Gastroesophageal sphincter (tissue), 4 donors: ENCODE data around the gene RXFP4. TPM values are rescaled to one million over a fixed set of nuclear protein-coding genes. Genes with fewer than 3 reads are reported as not detected.

Experiments used
- ATAC-seq: fragments of 150-250 bp; one replicate; pipeline ENCODE4 v1.9.1; 2016; ENCODE audit warnings: mild to moderate bottlenecking, moderate library complexity
- H3K27ac ChIP-seq, 4 donors: fragments of 200-600 bp; sonication (generic) in 3 of 4; 1 replicate in 3 of 4; 2 replicates in 1 of 4; pipeline ENCODE4 v1.5.1; 2016 to 2019
- H3K27me3 ChIP-seq: fragments of 200-600 bp; sonication (generic); one replicate; pipeline ENCODE4 v1.5.1; 2019
- H3K36me3 ChIP-seq, 2 donors: fragments of 200-600 bp; sonication (generic); one replicate each; pipeline ENCODE4 v1.5.1; 2019; ENCODE audit warnings: control low read depth in 1 of 2
- H3K4me1 ChIP-seq, 3 donors: fragments of 200-600 bp; sonication (generic); 1 replicate in 2 of 3; 2 replicates in 1 of 3; pipeline ENCODE4 v1.5.1; 2016 to 2019; ENCODE audit warnings: control low read depth in 2 of 3
- H3K4me3 ChIP-seq, 2 donors: fragments of 200-600 bp; sonication (generic); one replicate each; pipeline ENCODE4 v1.5.1; 2019; ENCODE audit warnings: mild to moderate bottlenecking in 1 of 2, moderate library complexity in 1 of 2
- H3K9me3 ChIP-seq, 3 donors: fragments of 200-600 bp; sonication (generic); one replicate each; pipeline ENCODE4 v1.5.1; 2017 to 2019; ENCODE audit warnings: control low read depth in 2 of 3
- EP300 ChIP-seq: sonication (generic); formaldehyde crosslinking; IDR thresholded peaks from one replicate; pipeline ENCODE4 v1.6.1; 2017; ENCODE audit warnings: antibody characterized with exemption, mild to moderate bottlenecking
- POLR2A ChIP-seq, 2 donors: fragments of 450-650 bp; IDR thresholded peaks; one replicate each; pipeline ENCODE4 v1.6.1; 2017; ENCODE audit warnings: antibody characterized with exemption in 2 of 2, mild to moderate bottlenecking in 2 of 2, moderate library complexity in 1 of 2
- POLR2AphosphoS5 ChIP-seq: sonication (generic); formaldehyde crosslinking; IDR thresholded peaks from one replicate; pipeline ENCODE4 v1.6.1; 2017; ENCODE audit warnings: antibody characterized with exemption
- WGBS, 2 donors: methylation state at CpG; one replicate each; pipeline ENCODE4 v1.1.5; 2018; ENCODE audit warnings: low coverage in 1 of 2; 5-methylcytosine and 5-hydroxymethylcytosine counted together
- total RNA-seq, 4 donors: library from RNA; depleted of rRNA; stranded (reverse); fragments of >200 nt; gene quantifications; one replicate each; pipeline ENCODE4 v1.1.0, GENCODE V29; 2016
- TF ChIP-seq, protein P1 (sequence below), 4 experiments: fragments of 200-600 bp in 2 of 4; fragments of 450-650 bp in 2 of 4; sonication (generic) in 1 of 4; IDR thresholded peaks; one replicate each; pipeline ENCODE4 v1.5.1; 2017 to 2019; ENCODE audit warnings: antibody characterized with exemption in 4 of 4, mild to moderate bottlenecking in 2 of 4, moderate library complexity in 2 of 4

RXFP4 gene
- total RNA-seq, 4 donors from 2014 or later, result 0.27 TPM; not detected in 3

DNA sequence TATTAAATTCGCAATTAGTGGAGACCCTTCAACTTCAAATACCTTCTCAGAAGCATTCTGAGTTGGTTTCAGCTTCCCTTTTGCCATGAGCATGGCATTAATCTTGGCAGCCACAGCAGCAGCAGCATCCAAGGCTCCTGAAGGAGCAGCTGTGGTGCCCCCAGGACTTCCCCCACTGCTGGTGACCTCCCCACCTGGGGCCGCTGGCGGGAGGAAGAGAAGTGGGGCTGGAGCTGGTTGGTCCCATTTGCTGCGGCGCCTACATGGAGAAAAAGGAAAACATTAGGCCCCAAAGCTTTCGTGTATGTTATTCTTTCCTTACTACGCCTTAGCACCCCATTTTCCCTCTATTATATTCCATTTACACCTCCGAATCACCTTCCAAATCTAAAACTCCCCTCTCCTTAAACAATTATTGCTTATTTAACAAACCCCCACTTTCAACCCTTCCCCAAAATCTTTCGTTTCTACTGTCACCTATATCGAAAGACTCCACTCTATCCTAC, 7.8 kb upstream of the RXFP4 start:
- WGBS, 2 donors, result 3 to 10% methylated on average over 7 to 10 of the region's 10 CpGs
- H3K36me3 ChIP-seq, result peaks cover 0 to 44% of the 10 kb centered on the region in 2 donors

DNA sequence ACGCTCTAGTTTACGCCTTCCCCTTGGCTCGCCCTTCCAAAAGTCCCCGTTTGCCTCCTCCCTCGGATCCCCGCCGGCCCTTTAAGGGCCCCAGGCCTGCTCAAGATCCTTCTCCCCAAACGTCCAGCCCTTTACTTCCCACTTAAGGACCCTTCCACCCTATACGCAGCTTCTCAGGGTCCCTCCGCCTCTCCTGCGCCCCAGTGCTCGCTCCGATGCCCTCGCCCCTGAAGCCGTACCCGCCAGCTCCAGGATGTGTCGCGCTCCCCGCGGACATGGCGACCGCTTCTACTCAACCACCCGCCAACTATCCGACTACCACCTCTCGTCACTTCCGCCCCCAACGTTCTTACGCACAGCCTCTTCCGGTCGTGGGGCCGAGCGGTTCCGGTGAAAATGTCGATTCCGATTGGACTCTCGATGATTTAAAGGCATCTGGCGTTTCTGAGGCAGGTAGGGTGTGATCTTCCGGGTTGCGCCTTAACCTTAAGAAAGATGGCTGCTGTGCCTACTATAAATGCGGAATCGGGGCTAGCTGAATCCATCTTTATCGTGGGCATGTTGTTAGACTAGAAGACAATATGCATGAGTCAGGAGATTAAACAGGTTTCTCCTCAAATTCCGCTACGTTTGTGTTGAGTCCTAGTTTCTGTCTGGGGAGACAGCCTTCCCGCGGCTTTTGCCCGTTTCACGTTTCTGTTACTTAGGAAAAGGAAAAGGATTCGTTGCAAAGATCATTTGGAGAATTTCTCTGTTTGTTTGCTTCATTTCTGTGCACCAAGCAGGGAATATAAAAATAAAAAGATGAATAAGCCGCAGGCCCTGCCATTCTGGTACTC, 7.1 kb upstream of the RXFP4 start, which contains the start of gene KHDC4:
Gene KHDC4, minus strand, starts transcription at position 317 of the 839 bp plus-strand sequence. Its CDS starts 40 bp downstream, at position 277.
- no peaks in the 10 kb centered on the region for H3K27me3 ChIP-seq
- H3K9me3 ChIP-seq, result no peaks in the 10 kb centered on the region
- peak within 1 kb of the TSS; percentile 59 to 100 for H3K4me3 ChIP-seq
- WGBS, 2 donors, result 0 to 1% methylated on average over 47 to 50 of the region's 50 CpGs
- H3K4me1 ChIP-seq, result peaks cover 11 to 69% (median 38%) of the 10 kb centered on the region in 3 donors
- H3K27ac ChIP-seq, result peak within 1 kb of the TSS; percentile 83 to 96 (median 92)
- TF ChIP-seq POLR2AphosphoS5, result peak; percentile 100
- TF ChIP-seq, protein P1, sequence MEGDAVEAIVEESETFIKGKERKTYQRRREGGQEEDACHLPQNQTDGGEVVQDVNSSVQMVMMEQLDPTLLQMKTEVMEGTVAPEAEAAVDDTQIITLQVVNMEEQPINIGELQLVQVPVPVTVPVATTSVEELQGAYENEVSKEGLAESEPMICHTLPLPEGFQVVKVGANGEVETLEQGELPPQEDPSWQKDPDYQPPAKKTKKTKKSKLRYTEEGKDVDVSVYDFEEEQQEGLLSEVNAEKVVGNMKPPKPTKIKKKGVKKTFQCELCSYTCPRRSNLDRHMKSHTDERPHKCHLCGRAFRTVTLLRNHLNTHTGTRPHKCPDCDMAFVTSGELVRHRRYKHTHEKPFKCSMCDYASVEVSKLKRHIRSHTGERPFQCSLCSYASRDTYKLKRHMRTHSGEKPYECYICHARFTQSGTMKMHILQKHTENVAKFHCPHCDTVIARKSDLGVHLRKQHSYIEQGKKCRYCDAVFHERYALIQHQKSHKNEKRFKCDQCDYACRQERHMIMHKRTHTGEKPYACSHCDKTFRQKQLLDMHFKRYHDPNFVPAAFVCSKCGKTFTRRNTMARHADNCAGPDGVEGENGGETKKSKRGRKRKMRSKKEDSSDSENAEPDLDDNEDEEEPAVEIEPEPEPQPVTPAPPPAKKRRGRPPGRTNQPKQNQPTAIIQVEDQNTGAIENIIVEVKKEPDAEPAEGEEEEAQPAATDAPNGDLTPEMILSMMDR (IDR thresholded peaks at IDR 0.05), result peak in 2 of 4 experiments; percentile 4 to 52
- no peak for TF ChIP-seq EP300
- TF ChIP-seq POLR2A (IDR thresholded peaks at IDR 0.05), result peak; percentile 96
- H3K36me3 ChIP-seq, result peaks cover 0 to 37% of the 10 kb centered on the region in 2 donors
- peak; percentile 98 for ATAC-seq

More for the DNA sequence above, 7.8 kb upstream of the RXFP4 start:
- Histone ChIP-seq H3K27me3 (no peaks in the 10 kb centered on the region), H3K4me1 (peaks cover 11 to 68% (median 36%) of the 10 kb centered on the region in 3 donors), H3K9me3 (no peaks in the 10 kb centered on the region), H3K27ac (peak overlapping the region; percentile 83 to 96 (median 92)), H3K4me3 (peak overlapping the region; percentile 59 to 100)
- ATAC-seq, result no peak
- TF ChIP-seq, protein P1 (IDR thresholded peaks at IDR 0.05), result no peak
- TF ChIP-seq EP300 (no peak), POLR2A (IDR thresholded peaks at IDR 0.05) (no peak), POLR2AphosphoS5 (no peak)

DNA sequence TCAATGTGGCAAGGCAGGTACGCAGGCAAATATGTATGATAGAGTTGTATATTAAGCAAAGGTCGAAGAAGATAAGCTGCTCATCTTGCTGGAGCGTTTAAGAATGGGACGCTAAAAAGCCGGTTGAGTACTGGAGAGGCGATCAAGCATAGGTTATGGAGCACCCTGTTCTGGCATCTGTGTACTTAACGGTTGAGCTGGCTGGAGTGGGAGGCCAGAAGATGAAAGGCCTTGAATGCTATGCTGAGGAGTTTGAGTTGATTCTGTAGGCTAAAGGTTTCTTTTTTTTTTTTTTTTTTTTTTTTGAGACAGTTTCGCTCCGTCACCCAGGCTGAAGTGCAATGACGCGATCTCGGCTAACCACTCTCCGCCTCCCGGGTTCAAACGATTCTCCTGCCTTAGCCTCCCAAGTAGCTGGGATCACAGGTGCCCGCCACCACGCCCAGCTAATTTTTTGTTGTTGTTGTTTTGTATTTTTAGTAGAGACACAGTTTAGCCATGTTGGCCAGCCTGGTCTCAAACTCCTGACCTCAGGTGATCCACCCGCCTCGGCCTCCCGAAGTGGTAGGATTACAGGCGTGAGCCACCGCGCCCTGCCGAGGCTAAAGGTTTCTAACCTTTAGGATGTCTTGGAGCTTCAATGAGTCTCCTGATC, 6.4 kb upstream of the RXFP4 start:
- H3K4me1 ChIP-seq, result peaks cover 11 to 69% (median 38%) of the 10 kb centered on the region in 3 donors
- no peaks in the 10 kb centered on the region for H3K9me3 ChIP-seq
- peak overlapping the region; percentile 59 to 100 for H3K4me3 ChIP-seq
- H3K36me3 ChIP-seq, result peaks cover 0 to 30% of the 10 kb centered on the region in 2 donors
- ATAC-seq, result no peak
- 73 to 77% methylated on average over 12 to 15 of the region's 24 CpGs for WGBS, 2 donors
- peak overlapping the region; percentile 83 to 96 (median 92) for H3K27ac ChIP-seq
- no peaks in the 10 kb centered on the region for H3K27me3 ChIP-seq
- TF ChIP-seq EP300, result no peak
- no peak for TF ChIP-seq POLR2AphosphoS5
- TF ChIP-seq, protein P1 (IDR thresholded peaks at IDR 0.05), result no peak
- no peak for TF ChIP-seq POLR2A (IDR thresholded peaks at IDR 0.05)

DNA sequence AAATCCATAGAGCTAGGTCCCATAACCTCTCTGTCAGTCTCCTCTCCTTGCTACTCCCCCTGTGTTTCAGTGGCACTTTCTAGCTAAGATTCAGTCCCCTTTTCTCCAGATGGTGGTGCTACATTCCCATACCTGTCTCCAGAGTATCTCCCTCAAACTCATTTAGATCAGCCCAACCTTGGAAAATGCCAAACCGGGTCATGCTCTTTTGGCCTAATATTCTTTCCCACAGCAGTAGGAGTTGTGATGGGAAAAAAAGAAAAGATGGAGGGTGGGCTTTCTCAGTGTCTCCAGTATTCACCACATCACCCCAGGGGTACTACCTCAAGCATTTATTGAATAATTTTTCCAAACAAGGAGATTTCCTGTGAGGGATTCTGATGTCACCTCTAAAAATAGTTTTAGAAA, 3.2 kb upstream of the RXFP4 start:
- no peak for TF ChIP-seq EP300
- TF ChIP-seq, protein P1 (IDR thresholded peaks at IDR 0.05), result peak in 3 of 4 experiments; percentile 68 to 82 (median 77)
- H3K4me3 ChIP-seq, result no peak overlapping the region
- WGBS, 2 donors, result 0% methylated on average over 1 of the region's 1 CpG
- ATAC-seq, result peak; percentile 23
- peak overlapping the region in 2 of 4 donors; percentile 61 to 74 for H3K27ac ChIP-seq
- no peaks in the 10 kb centered on the region for H3K9me3 ChIP-seq
- peaks cover 0 to under 1% of the 10 kb centered on the region in 2 donors for H3K36me3 ChIP-seq
- H3K27me3 ChIP-seq, result no peaks in the 10 kb centered on the region
- peaks cover 0 to 69% (median 25%) of the 10 kb centered on the region in 3 donors for H3K4me1 ChIP-seq
